ENCODE measurements around the gene SEH1L.
"Not testable (repeated sequence)": the region's sequence is repeated elsewhere in the genome, so short reads cannot be mapped to it uniquely, and the experiment has no call there.

The SEH1L gene, protein sequence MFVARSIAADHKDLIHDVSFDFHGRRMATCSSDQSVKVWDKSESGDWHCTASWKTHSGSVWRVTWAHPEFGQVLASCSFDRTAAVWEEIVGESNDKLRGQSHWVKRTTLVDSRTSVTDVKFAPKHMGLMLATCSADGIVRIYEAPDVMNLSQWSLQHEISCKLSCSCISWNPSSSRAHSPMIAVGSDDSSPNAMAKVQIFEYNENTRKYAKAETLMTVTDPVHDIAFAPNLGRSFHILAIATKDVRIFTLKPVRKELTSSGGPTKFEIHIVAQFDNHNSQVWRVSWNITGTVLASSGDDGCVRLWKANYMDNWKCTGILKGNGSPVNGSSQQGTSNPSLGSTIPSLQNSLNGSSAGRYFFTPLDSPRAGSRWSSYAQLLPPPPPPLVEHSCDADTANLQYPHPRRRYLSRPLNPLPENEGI

DNA sequence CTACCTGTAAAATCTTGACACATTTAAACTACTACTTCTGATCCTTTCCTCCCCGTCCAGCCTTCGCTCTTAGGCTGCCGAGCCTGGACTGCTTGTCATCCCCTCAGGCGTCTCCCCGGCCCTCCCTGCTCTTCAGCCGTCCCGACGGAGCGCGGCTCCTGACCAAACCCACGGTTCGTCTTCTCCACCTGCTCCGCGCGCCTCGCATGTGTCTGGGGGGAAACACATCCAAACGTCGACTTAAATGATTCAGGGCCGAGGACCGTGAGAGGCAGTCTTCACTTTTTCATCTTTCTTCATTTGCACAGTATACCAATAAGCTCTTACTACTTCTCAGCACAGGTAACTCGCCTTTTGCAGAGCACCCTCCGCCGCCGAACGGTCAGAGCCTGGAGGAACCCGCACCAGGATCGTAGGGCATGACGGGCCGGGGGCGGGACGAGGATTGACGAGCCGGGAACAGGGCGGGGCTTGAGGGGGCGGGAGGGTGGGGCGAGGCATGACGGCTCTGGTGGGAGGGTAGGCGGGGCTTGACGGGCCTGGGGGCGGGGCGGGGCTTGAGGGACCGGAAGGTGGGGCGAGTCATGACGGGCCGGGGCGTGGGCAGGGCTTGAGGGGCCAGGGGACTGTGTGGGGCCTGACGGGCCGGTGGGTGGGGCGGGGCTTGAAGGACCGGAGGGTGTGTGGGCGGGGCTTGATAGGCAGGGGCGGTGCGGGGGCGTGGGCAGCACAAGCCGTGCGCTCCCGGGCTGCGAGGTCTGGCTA, at the start of gene SEH1L:
Gene SEH1L, plus strand, starts transcription at position 727 of the 765 bp plus-strand sequence. CDS start 111 bp downstream, outside the sequence.
- FAIRE-seq = no peak

DNA sequence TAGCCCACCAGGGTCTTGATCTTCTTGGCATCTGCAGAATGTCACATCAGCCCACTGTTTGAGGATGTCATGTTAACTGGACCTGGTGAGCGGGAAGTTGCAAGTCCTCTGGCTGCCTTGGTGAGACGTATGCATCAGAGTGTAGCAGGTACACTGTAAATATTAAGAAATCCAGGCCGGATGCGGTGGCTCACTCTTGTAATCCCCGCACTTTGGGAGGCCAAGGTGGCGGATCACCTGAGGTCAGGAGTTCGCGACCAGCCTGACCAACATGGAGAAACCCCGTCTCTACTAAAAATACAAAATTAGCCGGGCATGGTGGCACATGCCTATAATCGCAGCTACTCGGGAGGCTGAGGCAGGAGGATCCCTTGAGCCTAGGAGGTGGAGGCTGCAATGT, 46.6 kb upstream of the SEH1L start:
- not testable (repeated sequence) for FAIRE-seq

- FAIRE-seq = no peak
Observed at GRCh38 chr18:12904012-12904516, 43.7 kb upstream of the SEH1L start.

DNA sequence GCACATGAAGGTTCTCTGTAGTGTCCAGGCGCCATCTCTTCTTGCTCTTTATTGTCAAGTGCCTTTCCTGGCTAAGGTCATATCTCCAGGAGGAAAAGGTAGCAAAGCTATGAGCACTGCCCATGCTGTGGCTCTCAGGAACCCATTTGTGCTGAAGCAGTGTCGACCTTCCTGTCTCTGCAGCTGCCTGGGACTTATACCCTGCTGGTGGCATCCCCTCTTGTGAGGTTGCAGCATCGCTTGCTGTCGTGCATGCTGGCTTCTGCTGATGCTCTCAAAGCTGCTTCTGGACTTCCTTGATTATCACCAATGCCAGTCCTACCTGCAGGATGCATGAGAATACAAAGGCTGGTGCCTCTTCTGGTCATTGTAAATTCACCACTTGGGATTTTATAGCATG, 41.7 kb upstream of the SEH1L start:
- no peak for FAIRE-seq

DNA sequence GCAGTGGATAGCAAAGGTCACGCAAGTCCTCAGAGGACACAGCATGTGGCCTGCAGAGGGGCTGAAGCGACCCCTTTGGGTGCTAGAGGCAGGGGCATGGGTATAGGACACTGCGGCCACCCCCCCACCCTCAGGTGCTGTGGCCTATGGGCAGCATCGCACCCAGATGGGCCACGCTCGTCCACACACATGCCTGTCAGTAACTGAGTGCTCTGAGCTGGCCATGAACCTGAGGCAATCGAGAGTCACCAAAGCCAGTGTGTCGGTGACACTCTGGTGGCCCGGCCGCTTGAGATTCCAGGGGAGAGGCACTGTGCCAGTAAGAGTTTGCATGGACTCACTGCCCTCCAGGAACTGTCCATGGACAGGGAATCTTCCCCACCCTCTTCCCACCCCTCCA, 41.0 kb upstream of the SEH1L start:
- FAIRE-seq = no peak

- FAIRE-seq = no peak
Observed at GRCh38 chr18:12907258-12907925, 40.4 kb upstream of the SEH1L start.

- FAIRE-seq = no peak
Observed at GRCh38 chr18:12908706-12909105, 39.1 kb upstream of the SEH1L start.

DNA sequence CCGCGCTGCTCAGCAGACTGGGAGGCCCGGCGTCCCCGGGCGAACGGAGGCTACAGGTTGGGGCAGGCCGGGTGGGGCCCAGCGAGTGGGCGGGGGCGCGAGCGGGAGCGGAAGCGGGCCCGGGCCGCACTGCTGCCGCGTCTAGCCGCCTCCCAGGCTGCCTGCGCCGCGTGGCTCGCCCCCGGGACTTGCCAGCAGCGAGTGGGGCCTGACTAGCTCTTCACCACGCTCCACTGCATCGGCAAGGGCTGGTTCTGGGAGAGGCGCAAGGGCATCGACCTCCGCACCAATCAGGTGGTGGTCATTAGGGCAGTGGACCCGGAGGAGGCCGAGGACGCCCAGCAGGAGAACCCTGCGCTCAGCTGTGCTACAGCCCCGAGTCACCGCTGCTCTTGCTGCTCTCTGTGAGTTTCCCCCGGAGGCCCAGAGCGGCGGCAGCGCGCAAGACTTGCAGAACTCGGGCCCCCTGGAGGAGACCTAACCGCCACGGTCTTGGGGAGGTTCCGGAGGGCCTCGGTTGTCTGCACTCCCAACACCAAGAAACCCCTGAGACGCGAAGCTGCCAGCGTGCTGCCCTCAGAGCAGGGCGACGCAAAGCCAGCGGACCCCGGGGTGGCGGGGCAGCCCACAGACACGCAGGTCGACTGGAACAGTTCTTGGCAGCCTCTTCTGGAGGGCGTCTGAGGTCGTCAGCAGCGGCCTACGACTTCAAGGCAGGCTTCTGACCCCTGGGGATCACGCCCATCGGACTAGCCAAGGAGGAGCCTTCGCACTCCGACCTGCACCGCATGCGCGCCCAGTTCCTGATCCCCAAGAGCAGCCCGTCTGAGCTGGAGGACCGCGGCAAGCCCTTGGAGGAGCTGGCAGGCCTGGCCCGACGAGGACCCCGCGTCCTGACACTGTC, 36.5 kb upstream of the SEH1L start:
- no peak for FAIRE-seq

- no peak for FAIRE-seq
Observed at GRCh38 chr18:12911929-12912703, 35.7 kb upstream of the SEH1L start.

DNA sequence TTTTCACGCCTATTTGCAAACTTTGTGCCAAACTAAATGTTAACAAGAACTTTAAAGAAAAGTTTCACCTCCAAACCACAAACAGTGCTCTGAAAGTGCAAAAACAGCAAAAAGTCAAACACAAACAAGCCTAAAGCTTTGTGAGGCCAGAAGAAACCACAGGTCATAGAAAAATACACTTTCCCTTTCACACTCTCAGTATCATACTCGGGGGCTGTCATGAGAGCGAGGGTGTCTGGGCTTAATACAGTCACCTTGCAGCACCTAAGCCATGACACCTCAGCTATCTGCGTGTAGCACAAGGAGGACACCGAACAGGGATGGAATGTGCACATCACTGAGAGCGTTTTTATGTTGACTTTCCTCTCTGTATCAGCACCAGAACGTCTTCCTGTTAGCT, 26.6 kb upstream of the SEH1L start:
- FAIRE-seq = no peak

- no peak for FAIRE-seq
Observed at GRCh38 chr18:12922266-12922665, 25.5 kb upstream of the SEH1L start.

DNA sequence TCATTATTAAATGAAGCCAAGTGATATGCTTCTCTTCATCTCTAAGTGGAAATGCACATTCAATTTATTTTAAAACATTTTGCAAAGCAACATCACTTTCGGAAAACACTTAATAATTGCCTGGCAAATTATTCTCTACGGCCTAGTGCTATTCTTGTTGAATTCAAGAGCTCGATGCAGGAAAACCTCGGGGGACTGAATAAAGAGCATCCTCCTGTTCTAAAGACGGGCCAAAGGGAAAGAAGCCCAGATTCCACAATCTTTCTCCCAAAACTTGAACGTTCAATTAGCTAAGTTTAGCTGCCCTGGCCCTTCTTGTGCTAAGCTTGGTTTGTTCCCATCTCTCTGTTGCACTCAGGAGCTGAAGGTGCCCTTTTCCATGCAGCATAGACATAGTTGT, 23.2 kb upstream of the SEH1L start:
- FAIRE-seq = no peak

- FAIRE-seq = no peak
Observed at GRCh38 chr18:12928206-12928605, 19.6 kb upstream of the SEH1L start.

DNA sequence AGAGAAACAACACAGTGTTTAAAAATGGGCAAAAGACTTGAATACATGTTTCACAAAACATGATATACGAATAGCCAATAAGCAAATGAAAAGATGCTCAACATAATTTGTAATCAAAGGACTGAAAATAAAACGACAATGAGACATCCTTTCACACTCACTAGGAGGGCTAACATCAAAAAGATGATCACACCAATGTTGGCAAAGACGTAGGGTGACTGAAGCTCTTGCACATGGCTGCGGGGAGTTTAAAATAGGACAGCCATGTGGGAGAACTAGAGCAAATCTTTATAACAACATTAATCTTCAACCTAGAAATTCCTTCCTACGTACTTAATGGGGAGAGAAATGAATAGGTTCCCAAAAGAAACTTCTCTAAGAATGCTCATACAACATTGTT, 19.2 kb upstream of the SEH1L start:
- FAIRE-seq = no peak

- no peak for FAIRE-seq
Observed at GRCh38 chr18:12929477-12930083, 18.2 kb upstream of the SEH1L start.

DNA sequence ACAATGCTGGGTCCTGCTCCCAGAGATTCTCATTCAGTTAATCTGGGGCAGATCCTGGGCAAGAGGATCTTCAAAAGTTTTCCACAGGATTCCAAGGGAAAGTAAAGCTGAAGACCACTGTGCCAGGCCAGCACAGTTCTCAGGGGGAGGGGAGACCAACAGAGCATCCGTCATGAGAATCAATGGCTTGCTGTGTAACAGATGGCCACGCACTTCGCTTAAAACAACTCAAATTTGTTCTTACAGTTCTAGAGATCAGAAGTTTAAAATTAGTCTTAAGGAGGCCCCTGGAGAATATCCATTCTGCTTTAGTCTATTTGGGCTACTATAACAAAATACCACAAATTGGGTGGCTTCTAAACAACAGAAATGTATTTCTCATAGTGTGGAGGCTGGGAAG, 17.4 kb upstream of the SEH1L start:
- no peak for FAIRE-seq

DNA sequence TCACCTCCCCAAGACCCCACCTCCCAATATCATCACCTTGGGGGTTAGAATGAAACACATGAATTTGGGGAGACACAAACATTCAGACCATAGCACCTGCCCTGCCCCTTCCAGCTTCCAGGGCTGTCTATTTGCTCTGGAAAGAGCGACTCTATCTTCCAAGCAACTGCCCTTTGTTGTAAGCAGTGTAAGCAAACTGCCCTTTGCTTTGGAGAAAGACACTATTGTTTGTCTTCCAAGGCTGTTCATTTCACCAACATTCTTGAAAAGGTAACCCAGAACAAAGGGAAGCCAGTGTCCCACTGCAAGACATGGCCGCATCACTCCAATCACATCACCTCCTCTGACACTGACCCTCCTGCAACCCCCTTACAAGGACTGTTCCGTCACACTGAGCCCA, 16.9 kb upstream of the SEH1L start:
- no peak for FAIRE-seq

- no peak for FAIRE-seq
Observed at GRCh38 chr18:12933327-12933726, 14.5 kb upstream of the SEH1L start.

- peak; percentile 26 for FAIRE-seq
Observed at GRCh38 chr18:12934454-12935071, 13.2 kb upstream of the SEH1L start.

GRCh38 chr18:12939162-12939561, 8.6 kb upstream of the SEH1L start:
- no peak for FAIRE-seq

DNA sequence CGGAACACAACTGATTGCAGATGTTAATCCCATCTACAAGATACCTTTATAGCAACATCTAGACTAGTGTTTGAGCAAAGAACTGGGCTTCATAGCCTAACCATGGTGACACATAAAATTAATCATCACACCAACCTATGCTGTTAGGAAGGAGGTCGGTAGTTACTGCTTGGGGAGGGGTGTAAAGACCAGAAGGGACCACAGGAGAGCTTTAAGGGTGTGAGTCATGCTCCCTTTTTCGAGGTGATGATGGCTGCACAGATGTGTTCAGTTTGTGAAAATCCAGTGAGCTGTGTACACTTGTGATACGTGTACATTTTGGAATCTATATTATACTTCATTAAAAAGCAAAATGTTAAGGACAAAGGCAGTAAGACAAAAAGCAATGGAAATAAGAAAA, 4.6 kb upstream of the SEH1L start:
- no peak for FAIRE-seq
